Nephron (organoid): ENCODE results near the gene ANAPC15.
"Not testable (repeated sequence)": the region's sequence is repeated elsewhere in the genome, so short reads cannot be mapped to it uniquely, and the experiment has no call there.

Experiments
- H3K27ac Mint-ChIP-seq, 3 experiments: 2 replicates each; pipeline ENCODE4 v1.8.0; 2020; ENCODE audit warnings: mixed read lengths in 3 of 3, mild to moderate bottlenecking in 2 of 3, moderate library complexity in 1 of 3
- H3K27me3 Mint-ChIP-seq: 2 replicates; pipeline ENCODE4 v1.8.0; 2021; ENCODE audit warnings: low read depth, mild to moderate bottlenecking, moderate library complexity, mixed read lengths
- H3K36me3 Mint-ChIP-seq: 2 replicates; pipeline ENCODE4 v1.8.0; 2020; ENCODE audit warnings: low read depth, mixed read lengths
- H3K4me1 Mint-ChIP-seq: 2 replicates; pipeline ENCODE4 v1.8.0; 2020; ENCODE audit warnings: mixed read lengths
- H3K4me3 Mint-ChIP-seq, 3 experiments: 2 replicates each; pipeline ENCODE4 v1.8.0; 2020; ENCODE audit warnings: mild to moderate bottlenecking in 3 of 3, mixed read lengths in 3 of 3, moderate library complexity in 2 of 3
- H3K9me3 Mint-ChIP-seq: 2 replicates; pipeline ENCODE4 v1.8.0; 2020; ENCODE audit warnings: mixed read lengths
- TF ChIP-seq, protein P1 (sequence below), 3 experiments: fragments of 200-600 bp; sonication (generic); IDR thresholded peaks; one replicate each; pipeline ENCODE4 v1.5.0; 2021; ENCODE audit warnings: antibody characterized with exemption in 3 of 3; ENCODE audit not compliant: unreplicated experiment in 3 of 3

Gene ANAPC15

DNA sequence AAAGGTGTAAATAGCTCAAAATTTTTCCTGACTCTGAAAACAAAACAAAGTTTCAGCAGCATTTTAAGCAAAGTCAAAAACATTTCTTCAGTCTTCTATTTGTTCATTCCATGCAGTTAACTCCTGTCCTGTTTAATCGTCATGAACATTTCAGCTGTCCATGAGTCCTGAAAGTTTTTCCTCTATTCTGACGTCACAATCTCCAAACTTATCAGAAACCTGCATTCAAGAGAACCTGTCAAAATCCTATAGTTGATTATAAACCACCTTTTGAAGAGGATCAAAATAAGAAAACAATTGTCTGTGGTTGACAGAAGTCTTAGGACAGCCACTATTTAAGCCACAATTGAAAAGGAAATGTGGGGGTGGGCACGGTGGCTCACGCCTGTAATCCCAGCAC is 38.4 kb upstream of the ANAPC15 start:
- TF ChIP-seq, protein P1, sequence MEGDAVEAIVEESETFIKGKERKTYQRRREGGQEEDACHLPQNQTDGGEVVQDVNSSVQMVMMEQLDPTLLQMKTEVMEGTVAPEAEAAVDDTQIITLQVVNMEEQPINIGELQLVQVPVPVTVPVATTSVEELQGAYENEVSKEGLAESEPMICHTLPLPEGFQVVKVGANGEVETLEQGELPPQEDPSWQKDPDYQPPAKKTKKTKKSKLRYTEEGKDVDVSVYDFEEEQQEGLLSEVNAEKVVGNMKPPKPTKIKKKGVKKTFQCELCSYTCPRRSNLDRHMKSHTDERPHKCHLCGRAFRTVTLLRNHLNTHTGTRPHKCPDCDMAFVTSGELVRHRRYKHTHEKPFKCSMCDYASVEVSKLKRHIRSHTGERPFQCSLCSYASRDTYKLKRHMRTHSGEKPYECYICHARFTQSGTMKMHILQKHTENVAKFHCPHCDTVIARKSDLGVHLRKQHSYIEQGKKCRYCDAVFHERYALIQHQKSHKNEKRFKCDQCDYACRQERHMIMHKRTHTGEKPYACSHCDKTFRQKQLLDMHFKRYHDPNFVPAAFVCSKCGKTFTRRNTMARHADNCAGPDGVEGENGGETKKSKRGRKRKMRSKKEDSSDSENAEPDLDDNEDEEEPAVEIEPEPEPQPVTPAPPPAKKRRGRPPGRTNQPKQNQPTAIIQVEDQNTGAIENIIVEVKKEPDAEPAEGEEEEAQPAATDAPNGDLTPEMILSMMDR (IDR thresholded peaks at IDR 0.05; ENCODE audit: unreplicated experiment in 3 of 3) = no peak
- no peaks in the 10 kb centered on the region for H3K27me3 Mint-ChIP-seq
- no peaks in the 10 kb centered on the region for H3K9me3 Mint-ChIP-seq
- no peak overlapping the region for H3K27ac Mint-ChIP-seq
- H3K4me3 Mint-ChIP-seq = no peak overlapping the region
- no peaks in the 10 kb centered on the region for H3K4me1 Mint-ChIP-seq
- H3K36me3 Mint-ChIP-seq = no peaks in the 10 kb centered on the region

GRCh38 chr11:72146625-72147024 is 34.1 kb upstream of the ANAPC15 start:
- Mint-ChIP-seq H3K27ac (no peak overlapping the region), H3K36me3 (no peaks in the 10 kb centered on the region), H3K4me1 (no peaks in the 10 kb centered on the region), H3K4me3 (no peak overlapping the region), H3K9me3 (no peaks in the 10 kb centered on the region), H3K27me3 (peaks cover 11% of the 10 kb centered on the region)
- TF ChIP-seq, protein P1 (IDR thresholded peaks at IDR 0.05; ENCODE audit: unreplicated experiment in 3 of 3) = no peak

GRCh38 chr11:72144807-72145565 is 32.5 kb upstream of the ANAPC15 start:
- no peaks in the 10 kb centered on the region for H3K4me1 Mint-ChIP-seq
- H3K27me3 Mint-ChIP-seq = peaks cover 15% of the 10 kb centered on the region
- TF ChIP-seq, protein P1 (IDR thresholded peaks at IDR 0.05; ENCODE audit: unreplicated experiment in 3 of 3) = no peak
- H3K9me3 Mint-ChIP-seq = no peaks in the 10 kb centered on the region
- H3K4me3 Mint-ChIP-seq = no peak overlapping the region
- no peaks in the 10 kb centered on the region for H3K36me3 Mint-ChIP-seq
- H3K27ac Mint-ChIP-seq = no peak overlapping the region

DNA sequence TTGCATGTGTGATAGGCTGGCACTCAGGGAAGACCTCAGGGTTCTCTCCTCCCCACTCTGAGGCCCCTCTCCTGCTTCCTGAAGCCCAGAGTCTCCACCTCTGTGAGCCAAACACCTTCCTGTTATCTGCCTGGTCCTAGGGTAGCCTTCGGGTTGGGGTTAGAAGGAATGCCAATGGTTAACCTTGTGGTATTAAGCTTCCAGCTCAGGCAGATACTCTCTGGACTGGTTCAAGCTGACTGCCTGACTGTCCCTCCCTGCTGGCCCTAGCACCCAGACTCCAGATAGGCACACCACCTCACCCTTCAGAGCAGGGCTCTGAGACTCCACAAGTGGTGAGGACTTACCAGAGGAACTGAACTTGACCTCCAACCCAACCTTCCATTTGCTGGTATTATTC is 30.0 kb upstream of the ANAPC15 start:
- not testable (repeated sequence) for H3K9me3 Mint-ChIP-seq, H3K4me3 Mint-ChIP-seq, H3K36me3 Mint-ChIP-seq, H3K27ac Mint-ChIP-seq, H3K4me1 Mint-ChIP-seq
- H3K27me3 Mint-ChIP-seq = peaks cover 15% of the 10 kb centered on the region

- H3K27me3 Mint-ChIP-seq = peaks cover 15% of the 10 kb centered on the region
- not testable (repeated sequence) for H3K27ac Mint-ChIP-seq, H3K36me3 Mint-ChIP-seq, H3K4me1 Mint-ChIP-seq, H3K9me3 Mint-ChIP-seq, H3K4me3 Mint-ChIP-seq
Observed at GRCh38 chr11:72142086-72142485, 29.6 kb upstream of the ANAPC15 start.

DNA sequence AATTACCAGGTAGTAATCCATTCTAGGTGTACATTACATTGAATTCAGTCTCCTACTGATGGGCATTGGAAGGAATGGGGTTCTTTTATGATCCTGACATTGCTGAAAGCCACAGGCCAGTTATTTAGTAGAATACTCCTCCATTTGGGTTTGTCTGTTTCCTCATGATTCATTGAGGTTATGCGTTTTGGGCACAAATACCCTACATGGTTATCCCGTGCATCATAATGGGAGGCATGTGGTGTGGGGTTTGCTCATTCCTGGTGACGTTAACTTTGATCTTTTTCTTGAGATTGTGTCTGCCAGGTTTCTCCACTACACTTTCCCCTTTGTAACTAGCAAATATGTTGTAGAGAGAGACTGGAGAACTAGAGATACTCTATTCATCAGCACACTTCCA is 28.6 kb upstream of the ANAPC15 start:
- TF ChIP-seq, protein P1 (IDR thresholded peaks at IDR 0.05; ENCODE audit: unreplicated experiment in 3 of 3) = no peak
- no peak overlapping the region for H3K27ac Mint-ChIP-seq
- peaks cover 15% of the 10 kb centered on the region for H3K27me3 Mint-ChIP-seq
- no peaks in the 10 kb centered on the region for H3K36me3 Mint-ChIP-seq
- no peak overlapping the region for H3K4me3 Mint-ChIP-seq
- H3K4me1 Mint-ChIP-seq = no peaks in the 10 kb centered on the region
- peaks cover 2% of the 10 kb centered on the region for H3K9me3 Mint-ChIP-seq

- TF ChIP-seq, protein P1 (IDR thresholded peaks at IDR 0.05; ENCODE audit: unreplicated experiment in 3 of 3) = no peak
- Mint-ChIP-seq H3K4me1 (no peaks in the 10 kb centered on the region), H3K27ac (no peak overlapping the region), H3K27me3 (peaks cover 15% of the 10 kb centered on the region), H3K9me3 (peaks cover 2% of the 10 kb centered on the region), H3K36me3 (no peaks in the 10 kb centered on the region), H3K4me3 (no peak overlapping the region)
Observed at GRCh38 chr11:72140661-72141060, 28.2 kb upstream of the ANAPC15 start.
